Measurements from ENCODE around the gene PI4KA.
"Not testable (repeated sequence)": the region's sequence is repeated elsewhere in the genome, so short reads cannot be mapped to it uniquely, and the experiment has no call there.

The PI4KA gene

DNA sequence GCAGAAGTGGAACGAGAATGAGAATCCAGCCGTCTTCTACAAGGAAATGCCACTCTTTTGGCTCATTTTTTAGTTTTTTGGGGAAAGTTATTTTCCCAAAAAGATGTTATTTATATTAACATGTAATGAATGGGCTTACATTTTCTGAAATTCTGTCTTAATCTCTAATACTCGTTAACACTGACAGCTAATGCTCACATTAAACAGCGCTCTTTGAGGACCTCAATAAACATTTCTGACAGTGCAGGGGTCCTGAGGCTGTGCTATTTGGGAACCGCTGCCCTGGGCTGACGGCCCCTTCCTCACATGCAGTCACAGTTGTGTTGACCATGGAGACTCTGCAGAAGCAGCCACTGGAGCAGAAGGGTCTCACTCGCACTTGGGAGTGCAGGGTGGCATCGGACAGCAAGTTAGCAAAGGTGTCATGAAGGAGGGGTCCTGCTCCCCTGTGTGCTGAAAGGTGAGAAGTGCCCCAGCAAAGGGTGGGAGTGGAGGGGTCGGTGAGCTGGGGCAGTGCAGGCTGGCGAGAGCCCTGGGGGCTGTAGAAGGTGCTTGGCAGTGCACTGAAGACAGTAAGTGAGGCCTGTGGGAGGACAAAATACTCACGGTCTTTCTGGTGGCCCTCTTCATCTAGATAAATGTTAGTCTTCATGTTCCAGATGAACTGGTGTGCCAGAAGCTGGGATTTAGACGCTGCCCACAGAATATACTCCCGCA lies 137.8 kb downstream of the PI4KA start:
- Histone ChIP-seq H3K4me1 (no peaks in the 10 kb centered on the region), H3K36me3 (replicated peaks) (no peaks in the 10 kb centered on the region), H3K4me3 (no peak overlapping the region), H3K27me3 (ENCODE audit: low read depth) (no peaks in the 10 kb centered on the region), H3K9me3 (no peaks in the 10 kb centered on the region)
- no peak for DNase-seq (ENCODE audit: low spot score in 2 of 2)
- in situ Hi-C loops (cut with MboI; ENCODE audit: low sequenced_read_pairs): no loop called here

DNA sequence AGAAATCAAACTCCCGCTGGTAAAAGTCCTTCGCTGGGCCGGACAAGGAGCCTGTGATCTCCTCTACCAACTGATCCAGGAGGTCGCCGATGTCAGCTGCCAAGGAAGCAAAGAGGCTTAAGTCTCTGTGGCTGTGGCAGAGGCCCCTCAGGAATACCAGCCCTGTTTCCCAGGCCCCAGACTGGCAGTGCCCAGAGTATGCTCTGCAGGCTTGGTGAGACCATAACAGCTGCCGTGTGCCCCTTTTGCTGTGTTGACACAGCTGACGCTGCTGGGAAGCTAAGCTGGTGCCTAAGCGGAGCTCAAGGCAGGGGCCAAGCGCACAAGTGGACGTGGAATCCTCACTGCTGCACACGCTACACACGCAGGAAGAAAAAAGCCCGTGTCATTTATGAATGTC lies 139.9 kb downstream of the PI4KA start:
- H3K36me3 ChIP-seq (replicated peaks); H3K27me3 ChIP-seq (ENCODE audit: low read depth); H3K4me3 ChIP-seq; DNase-seq (ENCODE audit: low spot score in 2 of 2); in situ Hi-C loops (cut with MboI; ENCODE audit: low sequenced_read_pairs); H3K4me1 ChIP-seq; H3K9me3 ChIP-seq: not testable (repeated sequence)

DNA sequence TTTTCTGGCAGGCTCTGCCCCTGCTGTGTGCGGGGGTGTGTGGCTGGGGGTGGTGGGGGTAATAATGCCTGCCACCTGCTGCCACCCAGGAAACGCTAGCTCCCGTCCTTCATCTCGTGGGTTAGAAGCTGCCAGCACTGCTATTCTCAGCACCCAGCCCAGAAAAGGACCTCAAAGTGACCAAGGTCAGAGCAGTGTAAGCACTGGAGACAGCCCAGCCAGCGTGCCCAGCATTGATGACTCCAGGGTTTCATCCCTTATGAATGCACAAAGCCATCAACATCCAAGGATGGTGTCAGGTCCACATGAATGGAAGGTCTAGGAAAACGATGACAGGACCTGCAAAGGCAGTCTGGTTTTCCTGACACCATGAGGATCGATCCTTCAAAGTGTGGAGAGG lies 140.6 kb downstream of the PI4KA start:
- H3K27me3 ChIP-seq (ENCODE audit: low read depth); H3K9me3 ChIP-seq; DNase-seq (ENCODE audit: low spot score in 2 of 2); in situ Hi-C loops (cut with MboI; ENCODE audit: low sequenced_read_pairs); H3K36me3 ChIP-seq (replicated peaks); H3K4me1 ChIP-seq; H3K4me3 ChIP-seq: not testable (repeated sequence)

DNA sequence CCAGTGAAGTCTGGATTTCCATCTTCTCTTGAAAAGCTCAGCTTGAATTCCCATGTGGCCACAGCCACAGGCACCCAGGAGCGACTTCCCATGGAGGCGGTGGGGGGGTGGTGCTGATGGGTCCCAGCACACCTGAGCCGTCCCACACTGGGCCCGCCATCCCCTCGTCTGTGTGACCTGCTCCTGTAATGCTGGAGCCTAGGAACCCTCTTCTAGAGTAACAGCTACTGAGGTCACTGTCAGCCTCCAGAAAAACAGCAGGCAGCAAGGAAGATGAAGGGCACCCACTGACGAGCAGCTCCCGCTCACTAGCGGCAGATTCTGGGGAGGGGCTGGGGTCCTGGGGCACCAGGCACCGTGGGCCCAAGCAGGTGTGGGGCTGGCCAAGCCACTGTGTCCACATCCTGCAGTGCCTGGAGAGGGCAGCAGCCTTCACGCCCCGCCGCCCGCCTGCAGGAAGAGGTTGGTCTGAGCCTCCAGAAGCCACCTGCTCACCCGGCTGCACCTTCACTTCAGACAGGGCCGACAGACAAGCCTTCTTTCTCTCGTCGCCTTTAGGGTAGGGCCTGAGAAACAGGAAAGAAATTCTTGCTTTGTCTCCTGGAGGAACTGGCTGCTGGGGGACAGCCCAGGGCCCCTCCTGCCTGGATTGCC lies 141.3 kb downstream of the PI4KA start:
- H3K36me3 ChIP-seq (replicated peaks); DNase-seq (ENCODE audit: low spot score in 2 of 2); in situ Hi-C loops (cut with MboI; ENCODE audit: low sequenced_read_pairs); H3K9me3 ChIP-seq; H3K4me1 ChIP-seq; H3K27me3 ChIP-seq (ENCODE audit: low read depth); H3K4me3 ChIP-seq: not testable (repeated sequence)

DNA sequence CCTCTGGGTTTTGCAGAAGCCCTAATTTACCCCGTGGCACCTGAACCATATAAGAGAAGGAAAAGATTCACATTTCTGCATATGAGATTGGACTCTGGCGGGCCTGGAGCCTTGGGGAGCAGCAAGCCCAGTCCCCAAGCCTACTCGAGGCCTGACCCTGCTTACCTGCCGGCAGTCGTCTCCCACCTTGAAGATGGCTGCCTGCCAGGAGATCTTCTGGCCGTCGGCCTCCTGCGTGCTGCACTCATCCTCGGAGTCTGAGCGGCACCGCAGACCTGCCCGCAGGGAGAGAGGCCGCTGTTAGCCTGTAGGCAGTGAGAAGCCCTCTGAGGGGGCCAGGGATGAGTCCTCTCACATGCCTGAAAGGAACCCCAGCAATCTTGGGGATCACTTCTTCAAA lies 145.5 kb downstream of the PI4KA start:
- H3K4me3 ChIP-seq; in situ Hi-C loops (cut with MboI; ENCODE audit: low sequenced_read_pairs); H3K27me3 ChIP-seq (ENCODE audit: low read depth); DNase-seq (ENCODE audit: low spot score in 2 of 2); H3K36me3 ChIP-seq (replicated peaks); H3K4me1 ChIP-seq; H3K9me3 ChIP-seq: not testable (repeated sequence)

DNA sequence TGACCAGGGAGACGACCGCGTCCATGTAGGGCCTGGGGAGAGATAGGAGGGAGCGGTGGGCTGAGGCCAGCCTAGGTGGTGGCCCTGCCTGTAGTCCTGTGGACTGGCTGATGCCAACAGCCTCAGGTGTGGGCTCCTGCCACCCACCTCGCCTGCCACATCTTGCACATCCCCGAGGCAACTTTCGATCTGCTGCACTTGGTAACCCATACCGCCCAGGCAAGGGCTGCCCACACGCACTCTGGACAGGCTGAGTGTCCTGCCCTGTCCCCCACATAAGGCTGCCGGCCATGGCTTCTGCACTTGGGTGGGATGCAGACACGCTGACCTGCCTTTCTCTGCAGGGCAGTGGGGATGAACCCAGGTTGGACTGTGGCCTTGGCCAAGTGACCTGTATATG lies 148.6 kb downstream of the PI4KA start:
- H3K27me3 ChIP-seq (ENCODE audit: low read depth); H3K36me3 ChIP-seq (replicated peaks); DNase-seq (ENCODE audit: low spot score in 2 of 2); H3K4me1 ChIP-seq; H3K4me3 ChIP-seq; in situ Hi-C loops (cut with MboI; ENCODE audit: low sequenced_read_pairs); H3K9me3 ChIP-seq: not testable (repeated sequence)

DNA sequence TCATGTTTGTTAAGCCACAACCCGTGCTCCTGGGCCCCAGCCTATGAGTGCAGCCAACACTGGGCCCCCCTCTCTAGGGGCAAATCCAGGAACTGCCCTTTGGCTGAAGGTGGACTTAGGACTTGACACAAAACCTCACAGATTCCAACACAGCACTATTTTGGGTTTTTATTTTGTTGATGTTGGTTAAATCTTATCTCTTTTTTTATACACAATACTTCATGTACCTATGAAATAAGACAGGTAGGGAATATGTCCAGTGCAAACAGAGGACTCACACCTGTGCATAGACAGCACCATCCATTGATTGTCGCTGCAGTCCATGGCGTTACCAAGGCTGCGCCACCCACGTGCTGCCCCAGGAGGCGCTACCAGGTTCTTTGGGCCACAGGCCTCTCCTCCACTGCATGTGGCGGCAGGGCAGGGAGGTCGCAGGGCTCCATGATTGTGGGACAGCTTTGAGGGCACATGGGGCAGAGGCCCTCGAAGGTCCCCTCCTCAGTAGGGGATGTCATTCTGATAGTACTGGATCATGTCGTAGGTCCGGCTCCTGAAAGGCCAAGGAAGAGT lies 151.0 kb downstream of the PI4KA start:
- DNase-seq (ENCODE audit: low spot score in 2 of 2); H3K9me3 ChIP-seq; H3K36me3 ChIP-seq (replicated peaks); H3K27me3 ChIP-seq (ENCODE audit: low read depth); H3K4me3 ChIP-seq; in situ Hi-C loops (cut with MboI; ENCODE audit: low sequenced_read_pairs); H3K4me1 ChIP-seq: not testable (repeated sequence)

DNA sequence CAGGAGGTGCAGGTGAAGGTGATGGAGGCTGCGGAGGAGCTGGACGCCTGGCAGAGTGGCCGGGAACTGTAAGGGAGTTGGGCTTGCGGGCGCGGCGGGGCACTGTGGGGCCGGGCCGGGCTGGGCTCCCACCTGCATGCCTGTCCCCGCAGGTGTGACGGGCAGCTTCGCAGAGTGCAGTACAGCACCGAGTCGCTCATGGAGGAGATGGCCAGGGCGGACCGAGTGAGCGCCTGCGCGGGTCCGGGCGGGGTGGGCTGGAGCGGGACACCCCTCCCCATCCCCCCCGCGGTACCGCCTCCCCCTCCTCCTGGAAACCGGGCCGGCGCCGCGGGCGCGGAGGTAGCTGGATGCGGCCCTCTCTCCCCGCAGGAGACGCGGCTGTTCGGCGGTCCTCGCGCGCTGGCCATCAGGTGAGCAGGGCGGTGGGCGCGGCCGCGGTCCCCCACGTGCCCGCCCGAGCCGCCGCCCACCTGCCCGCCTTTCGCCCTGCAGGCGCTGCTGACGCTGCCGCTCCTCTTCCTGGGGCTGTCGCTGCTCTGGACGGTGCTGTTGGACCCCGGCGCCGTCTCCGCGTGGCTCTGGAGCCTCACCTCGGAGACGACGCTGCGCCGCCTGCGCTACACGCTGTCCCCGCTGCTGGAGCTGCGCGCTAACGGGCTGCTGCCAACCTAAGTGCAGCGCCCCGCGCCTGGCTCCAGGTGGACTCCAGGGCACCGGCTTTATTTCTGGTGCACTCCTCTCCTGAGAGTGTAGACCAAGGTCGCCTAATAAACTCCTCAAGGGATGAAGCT lies 154.6 kb downstream of the PI4KA start:
- peak in 1 of 2 experiments; percentile 39 for DNase-seq (ENCODE audit: low spot score in 2 of 2)
- H3K4me1 ChIP-seq; H3K36me3 ChIP-seq (replicated peaks); in situ Hi-C loops (cut with MboI; ENCODE audit: low sequenced_read_pairs); H3K9me3 ChIP-seq; H3K27me3 ChIP-seq (ENCODE audit: low read depth): not testable (repeated sequence)
- H3K4me3 ChIP-seq: peak overlapping the region; percentile 26

DNA sequence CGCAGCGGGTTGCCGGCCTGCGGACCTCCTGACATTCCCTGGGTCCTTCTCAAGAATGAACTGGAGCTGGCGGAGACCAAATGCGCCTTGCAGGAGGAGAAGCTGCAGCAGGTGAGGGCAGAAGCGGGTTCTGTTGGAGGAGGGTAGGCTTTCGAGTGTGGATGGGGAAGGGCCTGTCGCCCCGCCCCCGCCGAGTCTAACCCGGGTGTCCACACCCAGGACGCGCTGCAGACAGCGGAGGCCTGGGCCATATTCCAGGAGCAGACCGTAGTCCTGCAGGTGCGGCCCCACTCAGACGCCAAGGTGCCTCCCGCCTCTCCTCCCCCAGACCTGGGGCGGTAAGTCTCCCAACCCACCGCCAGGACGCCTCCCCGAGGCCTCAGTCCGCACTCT lies 155.2 kb downstream of the PI4KA start:
- H3K4me1 ChIP-seq; DNase-seq (ENCODE audit: low spot score in 2 of 2); H3K9me3 ChIP-seq; H3K36me3 ChIP-seq (replicated peaks); H3K27me3 ChIP-seq (ENCODE audit: low read depth); in situ Hi-C loops (cut with MboI; ENCODE audit: low sequenced_read_pairs): not testable (repeated sequence)
- H3K4me3 ChIP-seq: peak overlapping the region; percentile 26

DNA sequence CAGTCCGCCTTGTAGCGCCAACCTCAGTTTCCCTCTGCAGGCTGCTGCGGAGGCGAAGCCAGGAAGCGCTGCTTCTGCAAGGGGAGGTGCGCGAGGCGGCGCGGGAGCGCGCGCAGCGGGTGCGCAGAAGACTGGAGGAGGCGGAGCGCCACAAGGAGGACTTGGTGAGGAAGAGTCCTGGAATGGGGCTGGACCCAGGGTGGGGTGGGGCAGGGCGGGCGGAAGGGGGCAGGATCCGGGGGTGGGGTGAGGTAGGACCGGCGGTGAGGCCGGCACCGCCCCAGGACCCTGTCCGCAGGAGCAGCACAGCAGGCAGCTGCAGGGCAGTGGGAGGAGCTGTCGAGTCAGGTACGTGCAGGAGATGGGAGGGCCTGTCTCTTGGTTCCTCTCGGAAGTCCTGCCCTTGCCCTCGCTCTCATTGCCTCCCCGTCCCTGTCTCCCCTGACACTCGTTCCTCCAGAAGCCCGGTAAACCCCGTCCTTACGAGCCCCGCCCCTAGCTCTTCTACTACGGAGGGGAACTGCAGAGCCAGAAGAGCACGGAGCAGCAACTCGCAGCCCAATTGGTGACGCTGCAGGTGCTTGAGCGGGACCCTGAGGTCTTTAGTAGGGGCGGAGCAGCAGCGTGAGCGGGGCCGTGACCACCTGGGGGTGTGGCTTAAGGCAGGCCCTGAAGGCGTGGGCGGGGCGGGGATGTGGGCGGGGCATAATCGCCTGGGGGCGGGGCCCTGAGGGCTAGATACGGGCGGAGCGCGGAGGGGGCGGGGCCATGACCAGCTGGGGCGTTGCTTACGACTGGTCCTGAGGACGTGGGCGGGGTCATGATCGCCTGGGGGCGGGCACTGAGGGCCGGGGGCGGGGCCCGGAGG lies 155.8 kb downstream of the PI4KA start:
- H3K27me3 ChIP-seq (ENCODE audit: low read depth); H3K4me1 ChIP-seq; in situ Hi-C loops (cut with MboI; ENCODE audit: low sequenced_read_pairs); H3K9me3 ChIP-seq; H3K36me3 ChIP-seq (replicated peaks): not testable (repeated sequence)
- peak; percentile 77 to 97 for DNase-seq (ENCODE audit: low spot score in 2 of 2)
- H3K4me3 ChIP-seq: peak overlapping the region; percentile 51

DNA sequence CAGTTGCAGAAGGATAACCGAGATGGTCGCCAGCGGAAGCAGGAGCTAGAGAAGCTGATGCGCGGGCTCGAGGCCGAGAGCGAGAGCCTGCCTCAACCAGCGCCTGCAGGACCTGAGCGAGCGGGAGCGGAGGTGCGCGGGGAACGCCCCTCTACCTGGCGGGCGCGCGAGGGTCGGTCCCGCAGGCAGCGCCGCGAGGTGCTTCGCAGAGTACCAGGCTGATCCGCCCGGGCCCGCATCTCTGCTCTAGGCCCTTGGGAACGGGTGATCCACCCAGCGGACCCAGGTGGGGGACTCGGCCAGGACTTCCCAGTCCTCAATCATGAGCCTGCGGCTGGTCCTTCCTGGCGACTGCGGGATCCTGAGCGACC lies 156.5 kb downstream of the PI4KA start:
- H3K27me3 ChIP-seq (ENCODE audit: low read depth); H3K4me1 ChIP-seq; in situ Hi-C loops (cut with MboI; ENCODE audit: low sequenced_read_pairs); H3K9me3 ChIP-seq; H3K36me3 ChIP-seq (replicated peaks): not testable (repeated sequence)
- H3K4me3 ChIP-seq: peak overlapping the region; percentile 51
- peak in 1 of 2 experiments; percentile 21 for DNase-seq (ENCODE audit: low spot score in 2 of 2)

DNA sequence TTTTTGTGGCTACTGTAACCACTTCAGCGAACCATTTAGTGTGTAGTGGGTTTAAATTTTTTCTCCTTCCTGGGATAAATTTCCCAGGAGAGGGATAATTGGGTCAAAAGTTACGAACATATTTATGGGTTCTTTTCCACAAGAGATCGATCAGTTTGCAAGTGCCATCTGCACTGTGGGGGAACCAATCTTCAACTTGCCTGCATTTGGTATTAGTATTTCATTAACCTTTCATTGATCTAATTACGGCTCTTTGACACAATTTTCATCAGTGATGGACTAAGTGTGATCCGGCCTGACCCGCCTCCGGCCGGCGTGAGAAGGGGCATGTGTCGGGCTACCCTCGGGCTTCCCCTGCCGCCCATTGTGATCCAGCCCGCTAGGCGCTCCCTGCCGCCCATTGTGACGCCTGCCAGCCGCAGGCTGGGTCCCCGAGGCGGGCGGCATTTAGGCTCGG lies 156.9 kb downstream of the PI4KA start:
- H3K9me3 ChIP-seq; H3K4me1 ChIP-seq; H3K27me3 ChIP-seq (ENCODE audit: low read depth); H3K36me3 ChIP-seq (replicated peaks); in situ Hi-C loops (cut with MboI; ENCODE audit: low sequenced_read_pairs): not testable (repeated sequence)
- DNase-seq (ENCODE audit: low spot score in 2 of 2): peak in 1 of 2 experiments; percentile 18
- peak overlapping the region; percentile 51 for H3K4me3 ChIP-seq

DNA sequence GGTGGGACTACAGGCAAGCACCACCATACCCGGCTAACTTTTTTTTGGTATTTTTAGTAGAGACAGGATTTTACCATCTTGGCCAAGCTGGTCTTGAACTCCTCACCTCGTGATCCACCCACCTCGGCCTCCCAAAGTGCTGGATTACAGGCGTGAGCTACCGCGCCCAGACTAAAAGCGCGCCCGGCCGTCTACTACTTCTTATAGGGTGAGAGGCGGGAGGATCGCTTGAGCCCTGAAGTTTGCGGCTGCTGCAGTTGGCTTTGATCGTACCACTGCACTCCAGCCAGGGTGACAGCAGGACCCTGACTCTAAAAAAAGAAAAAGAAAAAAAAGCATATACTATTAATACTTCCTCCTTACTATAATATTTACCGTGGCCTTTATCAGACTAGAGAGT lies 158.3 kb downstream of the PI4KA start:
- H3K27me3 ChIP-seq (ENCODE audit: low read depth); H3K4me1 ChIP-seq; H3K36me3 ChIP-seq (replicated peaks); DNase-seq (ENCODE audit: low spot score in 2 of 2); in situ Hi-C loops (cut with MboI; ENCODE audit: low sequenced_read_pairs); H3K9me3 ChIP-seq; H3K4me3 ChIP-seq: not testable (repeated sequence)

Data from HAP-1 (cell line).